Muscle of leg (tissue), 11 donors: ENCODE measurements around the gene IL21. TPM values are rescaled to one million over a fixed set of nuclear protein-coding genes. Genes with fewer than 3 reads are reported as not detected.
A peak's percentile ranks its signal among the peaks of the same experiment; 100 is the strongest.
"Not testable (repeated sequence)": the region's sequence is repeated elsewhere in the genome, so short reads cannot be mapped to it uniquely, and the experiment has no call there.

Experiments
- DNase-seq: peaks from one replicate; pipeline ENCODE4 v3.0.0; 2013
- H3K27ac ChIP-seq: one replicate; pipeline ENCODE4 v1.5.1; 2013; ENCODE audit warnings: mild to moderate bottlenecking, low read length, control low read depth
- H3K27me3 ChIP-seq: one replicate; pipeline ENCODE4 v1.6.1; 2013; ENCODE audit warnings: low read length; ENCODE audit not compliant: control insufficient read depth, insufficient read depth
- H3K36me3 ChIP-seq: one replicate; pipeline ENCODE4 v1.6.1; 2013; ENCODE audit warnings: low read length; ENCODE audit not compliant: control insufficient read depth, insufficient read depth
- H3K4me1 ChIP-seq: one replicate; pipeline ENCODE4 v1.6.1; 2013; ENCODE audit warnings: low read length; ENCODE audit not compliant: control insufficient read depth, insufficient read depth
- H3K4me3 ChIP-seq: one replicate; pipeline ENCODE4 v1.5.1; 2013; ENCODE audit warnings: low read length, control low read depth
- H3K9me3 ChIP-seq: replicated peaks from 2 replicates; pipeline ENCODE4 v1.6.1; 2013; ENCODE audit warnings: low read depth, low read length; ENCODE audit not compliant: control insufficient read depth
- WGBS: methylation state at CpG from one replicate; pipeline ENCODE4 v1.1.5; 2013; ENCODE audit warnings: missing lambda C conversion rate; ENCODE audit not compliant: insufficient coverage; 5-methylcytosine and 5-hydroxymethylcytosine counted together
- polyA plus RNA-seq, 8 donors: library from polyadenylated mRNA; unstranded; fragments of 120-200 nt; gene quantifications; one replicate each; pipeline versions ENCODE4 v1.2.1 to v1.2.3, GENCODE V29; 2013; ENCODE audit warnings: inconsistent platforms in 1 of 8, low replicate concordance in 1 of 8; ENCODE audit not compliant: insufficient read length in 8 of 8, insufficient read depth in 1 of 8
- total RNA-seq: library from RNA; stranded (reverse); fragments of 120-200 nt; gene quantifications from one replicate; pipeline ENCODE4 v1.2.4, GENCODE V29; 2013

IL21 gene
- total and polyA plus RNA-seq, 9 donors, result 0.23 TPM; not detected in 8

GRCh38 chr4:122584519-122584918, 36.3 kb downstream of the IL21 start:
- no peak overlapping the region for H3K27ac ChIP-seq
- H3K36me3 ChIP-seq, result no peaks in the 10 kb centered on the region
- no peak overlapping the region for H3K4me3 ChIP-seq
- no peak for DNase-seq
- WGBS, result no CpG with 5 or more reads among the region's 1 CpG
- H3K9me3 ChIP-seq, result no peaks in the 10 kb centered on the region
- no peaks in the 10 kb centered on the region for H3K27me3 ChIP-seq
- no peaks in the 10 kb centered on the region for H3K4me1 ChIP-seq

DNA sequence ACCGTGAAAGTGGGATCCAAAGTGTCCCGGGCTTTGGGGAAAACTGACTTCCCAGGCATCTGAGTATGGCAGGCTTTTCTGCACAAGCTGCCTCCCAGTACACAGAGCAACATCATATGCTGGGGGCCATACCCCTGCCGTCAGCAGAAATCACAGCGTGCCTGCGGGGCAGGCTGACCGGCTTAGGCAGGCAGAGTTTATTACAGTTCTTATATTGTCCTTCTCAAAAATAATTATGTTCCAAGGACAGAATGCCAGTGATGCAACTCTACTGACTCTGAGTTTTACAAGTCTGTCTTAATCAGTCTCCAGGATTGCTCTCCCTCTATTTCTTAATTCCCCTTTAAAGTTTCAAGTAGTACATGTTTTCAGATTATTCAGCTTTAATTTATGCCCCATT, 37.0 kb downstream of the IL21 start:
- DNase-seq, result no peak
- no peaks in the 10 kb centered on the region for H3K9me3 ChIP-seq
- H3K36me3 ChIP-seq, result no peaks in the 10 kb centered on the region
- no peak overlapping the region for H3K27ac ChIP-seq
- 53% methylated on average over 6 of the region's 6 CpGs for WGBS
- H3K4me1 ChIP-seq, result no peaks in the 10 kb centered on the region
- H3K27me3 ChIP-seq, result no peaks in the 10 kb centered on the region
- no peak overlapping the region for H3K4me3 ChIP-seq

DNA sequence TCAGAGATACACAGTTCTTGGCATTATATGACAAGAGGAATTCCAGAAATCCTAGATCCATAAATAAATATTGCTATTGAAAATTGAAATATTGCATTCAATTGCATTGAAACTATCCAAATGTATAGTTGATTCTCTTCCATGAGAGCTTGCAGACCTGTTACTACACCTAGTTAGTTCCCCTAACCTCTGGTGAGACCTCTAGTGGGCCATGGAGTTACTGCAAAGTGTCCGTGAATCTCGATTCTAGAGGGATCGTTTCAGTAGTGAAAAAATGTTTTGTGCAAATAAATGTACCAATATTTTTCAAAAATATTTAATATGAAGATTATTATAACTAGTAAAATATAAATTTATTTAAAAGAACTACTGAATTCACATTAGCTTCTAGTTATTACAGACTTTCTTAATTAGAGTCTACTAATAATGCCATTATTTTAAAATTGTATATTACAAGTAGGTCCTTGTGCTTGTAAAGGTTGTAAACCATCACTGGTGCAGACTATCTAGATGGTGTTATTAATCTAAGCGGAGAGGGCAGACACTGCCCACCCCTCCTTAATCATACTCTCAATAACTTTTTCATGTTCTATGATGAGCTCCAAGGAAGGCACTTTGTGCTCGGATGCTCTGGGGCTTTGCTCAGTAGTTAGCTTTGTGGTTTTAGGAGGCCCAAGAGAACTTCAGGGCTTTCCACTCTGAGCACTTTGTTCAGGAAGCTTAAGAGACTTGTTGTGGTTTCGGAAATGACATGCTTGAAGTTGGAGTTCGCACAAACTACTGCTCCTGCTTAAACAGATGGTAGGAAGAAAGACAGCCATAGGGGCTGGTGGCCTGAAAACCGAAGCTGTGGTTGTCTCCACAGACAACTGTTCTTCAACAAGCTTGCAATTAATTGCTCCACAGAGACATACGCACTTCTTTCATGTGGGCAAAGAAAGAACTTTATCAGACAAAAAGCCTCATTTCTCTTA, 42.8 kb downstream of the IL21 start:
- Histone ChIP-seq H3K36me3 (no peaks in the 10 kb centered on the region), H3K4me3 (no peak overlapping the region), H3K27ac (no peak overlapping the region), H3K4me1 (no peaks in the 10 kb centered on the region), H3K9me3 (peaks cover 2% of the 10 kb centered on the region), H3K27me3 (no peaks in the 10 kb centered on the region)
- 80% methylated on average over 1 of the region's 9 CpGs for WGBS
- DNase-seq, result peak; percentile 17

GRCh38 chr4:122577189-122577553, 43.7 kb downstream of the IL21 start:
- Histone ChIP-seq H3K27ac (no peak overlapping the region), H3K36me3 (no peaks in the 10 kb centered on the region), H3K4me1 (no peaks in the 10 kb centered on the region), H3K27me3 (no peaks in the 10 kb centered on the region), H3K9me3 (peaks cover 2% of the 10 kb centered on the region), H3K4me3 (no peak overlapping the region)
- no peak for DNase-seq
- WGBS, result no CpG with 5 or more reads among the region's 2 CpGs

- no peak overlapping the region for H3K27ac ChIP-seq
- no CpG with 5 or more reads among the region's 5 CpGs for WGBS
- peak; percentile 56 for DNase-seq
- H3K4me1 ChIP-seq, result no peaks in the 10 kb centered on the region
- no peaks in the 10 kb centered on the region for H3K27me3 ChIP-seq
- H3K36me3 ChIP-seq, result no peaks in the 10 kb centered on the region
- H3K9me3 ChIP-seq, result peaks cover 2% of the 10 kb centered on the region
- no peak overlapping the region for H3K4me3 ChIP-seq
Measured at GRCh38 chr4:122576261-122577188, 44.3 kb downstream of the IL21 start.

DNA sequence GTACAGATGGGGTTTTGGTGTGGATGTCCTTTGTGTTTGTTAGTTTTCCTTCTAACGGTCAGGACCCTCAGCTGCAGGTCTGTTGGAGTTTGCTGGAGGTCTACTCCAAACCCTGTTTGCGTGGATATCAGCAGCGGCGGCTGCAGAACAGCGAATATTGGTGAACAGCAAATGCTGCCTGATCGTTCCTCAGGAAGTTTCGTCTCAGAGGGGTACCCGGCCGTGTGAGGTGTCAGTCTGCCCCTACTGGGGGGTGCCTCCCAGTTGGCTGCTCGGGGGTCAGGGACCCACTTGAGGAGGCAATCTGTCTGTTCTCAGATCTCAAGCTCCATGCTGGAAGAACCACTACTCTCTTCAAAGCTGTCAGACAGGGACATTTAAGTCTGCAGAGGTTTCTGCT, 46.5 kb downstream of the IL21 start:
- H3K36me3 ChIP-seq, DNase-seq: not testable (repeated sequence)
- WGBS, result 95% methylated on average over 9 of the region's 10 CpGs

DNA sequence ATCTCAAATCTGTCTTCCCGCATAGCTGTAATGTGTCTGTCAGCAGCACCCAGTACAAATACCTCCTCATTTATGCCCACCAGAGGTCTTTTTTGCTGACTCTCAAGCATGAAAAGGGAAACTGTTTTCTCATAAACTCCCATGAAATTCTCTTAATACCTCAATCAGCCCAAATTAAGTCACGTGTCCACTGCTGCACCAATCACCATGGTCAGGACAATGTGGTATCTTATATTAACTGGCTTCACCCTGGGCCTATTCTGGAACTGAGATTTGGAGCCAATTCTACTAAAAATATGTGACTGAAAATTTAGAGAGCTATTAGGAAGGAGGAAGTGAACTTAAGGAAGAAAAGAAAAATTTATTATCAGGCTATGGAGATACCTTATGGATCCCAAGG, 58.4 kb downstream of the IL21 start:
- no peaks in the 10 kb centered on the region for H3K4me1 ChIP-seq

More for the DNA sequence above, 46.5 kb downstream of the IL21 start:
- not testable (repeated sequence) for H3K9me3 ChIP-seq, H3K4me3 ChIP-seq, H3K27me3 ChIP-seq, H3K4me1 ChIP-seq, H3K27ac ChIP-seq

More for the DNA sequence above, 58.4 kb downstream of the IL21 start:
- Histone ChIP-seq H3K9me3 (no peaks in the 10 kb centered on the region), H3K4me3 (no peak overlapping the region), H3K27ac (no peak overlapping the region), H3K27me3 (no peaks in the 10 kb centered on the region), H3K36me3 (no peaks in the 10 kb centered on the region)
- no peak for DNase-seq
- no CpG with 5 or more reads among the region's 2 CpGs for WGBS

Other genes with a start within 250 kb of the IL21 start
- gene ADAD1, start 242.1 kb downstream of the IL21 start, total RNA-seq, result not detected
- not detected for gene ADAD1, start 242.1 kb downstream of the IL21 start, polyA plus RNA-seq
- gene IL2, start 164.3 kb downstream of the IL21 start, total RNA-seq, result not detected
- gene IL2, start 164.3 kb downstream of the IL21 start, polyA plus RNA-seq, result not detected
- 3.9 TPM for gene BBS12, start 111.6 kb upstream of the IL21 start, total RNA-seq
- gene BBS12, start 111.6 kb upstream of the IL21 start, polyA plus RNA-seq, result 1 to 10 TPM; 3.4 to 5.0 (median 3.8) TPM
- gene FGF2, start 205.8 kb upstream of the IL21 start, total RNA-seq, result 8.9 TPM
- gene FGF2, start 205.8 kb upstream of the IL21 start, polyA plus RNA-seq, result 10 to 100 TPM in 2 of 8 donors, 1 to 10 TPM in 6; 6.5 to 11.4 (median 8.3) TPM